22Rv1 (cell line): Measurements from ENCODE around the gene KRT83.

ENCODE experiments used
- H3K27ac ChIP-seq: fragments of 450-650 bp; 2 replicates; pipeline ENCODE4 v1.5.1; 2017
- ZFX ChIP-seq: fragments of 450-650 bp; IDR thresholded peaks from 2 replicates; pipeline ENCODE4 v1.6.1; 2017; ENCODE audit warnings: antibody characterized with exemption, borderline replicate concordance
- TF ChIP-seq, protein P1 (sequence below): fragments of 450-650 bp; IDR thresholded peaks from 2 replicates; pipeline ENCODE4 v1.5.1; 2017; ENCODE audit warnings: mild to moderate bottlenecking

The KRT83 gene

GRCh38 chr12:52270541-52271070, 50.6 kb downstream of the KRT83 start:
- TF ChIP-seq ZFX = no peak
- TF ChIP-seq, protein P1, sequence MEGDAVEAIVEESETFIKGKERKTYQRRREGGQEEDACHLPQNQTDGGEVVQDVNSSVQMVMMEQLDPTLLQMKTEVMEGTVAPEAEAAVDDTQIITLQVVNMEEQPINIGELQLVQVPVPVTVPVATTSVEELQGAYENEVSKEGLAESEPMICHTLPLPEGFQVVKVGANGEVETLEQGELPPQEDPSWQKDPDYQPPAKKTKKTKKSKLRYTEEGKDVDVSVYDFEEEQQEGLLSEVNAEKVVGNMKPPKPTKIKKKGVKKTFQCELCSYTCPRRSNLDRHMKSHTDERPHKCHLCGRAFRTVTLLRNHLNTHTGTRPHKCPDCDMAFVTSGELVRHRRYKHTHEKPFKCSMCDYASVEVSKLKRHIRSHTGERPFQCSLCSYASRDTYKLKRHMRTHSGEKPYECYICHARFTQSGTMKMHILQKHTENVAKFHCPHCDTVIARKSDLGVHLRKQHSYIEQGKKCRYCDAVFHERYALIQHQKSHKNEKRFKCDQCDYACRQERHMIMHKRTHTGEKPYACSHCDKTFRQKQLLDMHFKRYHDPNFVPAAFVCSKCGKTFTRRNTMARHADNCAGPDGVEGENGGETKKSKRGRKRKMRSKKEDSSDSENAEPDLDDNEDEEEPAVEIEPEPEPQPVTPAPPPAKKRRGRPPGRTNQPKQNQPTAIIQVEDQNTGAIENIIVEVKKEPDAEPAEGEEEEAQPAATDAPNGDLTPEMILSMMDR = no peak
- no peak overlapping the region for H3K27ac ChIP-seq

DNA sequence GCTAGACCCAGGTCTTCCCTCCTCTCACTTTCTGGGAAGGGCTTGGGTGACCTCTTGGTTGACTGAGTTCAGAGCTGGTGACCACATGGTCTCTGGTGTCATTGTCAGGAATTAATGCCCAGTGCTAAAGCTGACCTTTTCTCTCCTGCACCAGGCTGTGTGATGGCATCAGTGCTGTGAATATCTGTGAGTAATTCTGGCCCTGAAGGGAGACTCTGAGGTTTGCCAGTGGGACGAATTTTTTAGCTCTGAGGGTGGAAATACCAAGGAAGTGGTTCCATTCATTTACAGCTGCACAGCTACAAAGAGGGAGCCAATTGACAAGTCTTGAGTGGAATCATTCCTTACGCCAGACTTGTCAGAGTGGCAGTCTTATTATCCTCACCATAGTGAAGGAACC, 53.0 kb downstream of the KRT83 start:
- TF ChIP-seq, protein P1 = no peak
- no peak overlapping the region for H3K27ac ChIP-seq

DNA sequence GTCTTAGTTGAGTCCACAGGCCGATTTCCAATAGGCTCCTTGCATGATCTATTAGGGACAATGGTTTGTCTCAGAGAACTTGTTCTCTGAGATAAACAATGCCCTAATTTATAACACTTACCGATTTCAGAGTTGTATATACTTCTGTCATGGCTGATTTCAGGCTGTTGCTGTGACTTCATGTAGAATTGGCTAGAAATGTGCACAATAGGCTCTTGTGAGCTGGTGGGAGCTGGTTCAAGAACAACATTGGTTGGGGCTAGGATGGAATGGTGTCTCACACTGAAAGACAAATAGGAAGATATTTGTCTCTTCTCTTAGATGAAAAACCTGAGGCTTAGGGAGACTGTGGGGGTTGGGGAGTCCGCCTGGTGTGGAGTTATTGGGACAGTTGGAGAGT, 53.5 kb downstream of the KRT83 start:
- TF ChIP-seq, protein P1 = no peak
- TF ChIP-seq ZFX = no peak
- no peak overlapping the region for H3K27ac ChIP-seq

DNA sequence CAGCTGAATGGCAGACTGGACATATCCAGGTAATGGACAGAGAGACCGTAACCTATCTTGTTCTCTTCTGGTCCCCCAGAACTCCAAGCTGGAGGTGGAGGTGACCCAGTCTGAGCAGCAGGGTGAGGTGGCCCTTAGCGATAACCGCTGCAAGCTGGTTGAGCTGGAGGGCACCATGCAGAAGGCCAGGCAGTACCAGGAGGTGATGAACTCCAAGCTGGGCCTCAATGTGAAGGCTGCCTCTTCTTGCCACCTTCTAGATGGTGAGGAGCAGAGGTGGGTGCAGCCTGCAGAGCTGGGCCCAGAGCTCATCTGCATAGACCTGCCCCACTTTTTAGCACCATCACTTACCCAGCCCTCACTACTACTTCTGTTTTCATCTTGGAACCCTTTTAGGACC, 53.9 kb downstream of the KRT83 start:
- no peak overlapping the region for H3K27ac ChIP-seq
- no peak for TF ChIP-seq ZFX
- TF ChIP-seq, protein P1 = no peak

- H3K27ac ChIP-seq = no peak overlapping the region
- TF ChIP-seq, protein P1 = no peak
- no peak for TF ChIP-seq ZFX
These were observed 54.7 kb downstream of the KRT83 start for GRCh38 chr12:52266514-52266913.

DNA sequence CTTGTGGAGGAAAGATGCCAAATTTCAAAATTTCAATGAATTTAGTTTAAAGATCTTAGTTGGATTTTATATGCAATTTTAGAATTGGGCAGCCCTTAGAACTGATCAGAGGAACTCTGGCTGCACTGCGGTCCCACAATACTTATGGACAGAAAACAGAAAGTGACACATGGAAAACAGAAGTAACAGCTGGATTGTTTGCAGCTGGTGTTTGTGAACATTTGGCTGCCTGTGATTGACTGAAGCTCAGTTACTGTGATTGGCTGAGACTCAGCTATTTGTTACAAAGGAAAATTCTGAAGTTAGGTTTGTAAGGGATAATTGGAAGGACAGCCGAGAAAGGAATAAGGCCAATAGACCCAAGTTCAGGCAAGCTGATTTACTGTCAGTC, 56.8 kb downstream of the KRT83 start:
- TF ChIP-seq, protein P1 = no peak
- no peak for TF ChIP-seq ZFX
- no peak overlapping the region for H3K27ac ChIP-seq
